Measurements from ENCODE around the gene RBP3. TPM values are rescaled to one million over a fixed set of nuclear protein-coding genes. Genes with fewer than 3 reads are reported as not detected.

RBP3 gene
- total RNA-seq, 1 experiment from 2014 or later = not detected

- ChIA-PET POLR2A (no interaction called here), RAD21 (ENCODE audit: low non-redundant PET in 1 of 2, low total read pairs in 2 of 2, uncharacterized antibody in 2 of 2, unreplicated experiment in 2 of 2) (no interaction called here), CTCF (interaction anchor here (2.1 kb wide), 1 partner anchor 19 kb away, joined by 6 read pairs; no protein-coding TSS in a partner anchor)
- ATAC-seq (no peak), DNase-seq (ENCODE audit: low read depth, low spot score) (no peak)
- no peaks in the 10 kb centered on the region for H3K27me3 ChIP-seq (ENCODE audit: insufficient read depth, low read length)
- no peaks in the 10 kb centered on the region for H4K20me1 ChIP-seq (ENCODE audit: insufficient read depth)
- no peaks in the 10 kb centered on the region for H3K36me3 ChIP-seq (ENCODE audit: control insufficient read depth in 1 of 2, insufficient read depth in 2 of 2, low read length in 2 of 2)
- H3K4me3 ChIP-seq (replicated peaks in 1 of 2; ENCODE audit: low read depth in 1 of 2, low read length in 2 of 2) = no peak overlapping the region
- H3K9me2 ChIP-seq (ENCODE audit: insufficient read depth) = no peaks in the 10 kb centered on the region
- TF ChIP-seq CEBPB (IDR thresholded peaks at IDR 0.05; ENCODE audit: low read depth) (no peak), SP1 (IDR thresholded peaks at IDR 0.05; ENCODE audit: low read depth) (no peak), POLR2AphosphoS5 (IDR thresholded peaks at IDR 0.05; ENCODE audit: low read depth, low read length) (no peak), ATF3 (IDR thresholded peaks at IDR 0.05) (no peak), JUND (IDR thresholded peaks at IDR 0.05) (no peak), SRF (IDR thresholded peaks at IDR 0.05; ENCODE audit: low read depth) (no peak), MAX (IDR thresholded peaks at IDR 0.05) (no peak), EZH2phosphoT487 (IDR thresholded peaks at IDR 0.05; ENCODE audit: borderline replicate concordance) (no peak), FOSL1 (IDR thresholded peaks at IDR 0.05; ENCODE audit: low read depth) (no peak)
- H3K4me1 ChIP-seq (ENCODE audit: control insufficient read depth in 1 of 2, insufficient read depth in 2 of 2, low read length in 2 of 2) = peaks cover 4 to 13% of the 10 kb centered on the region in 2 experiments; a peak in 2 of 4 replicates
- intact Hi-C loops (cut with micrococcal nuclease) = no loop called here
- no peak overlapping the region for H3K9ac ChIP-seq (ENCODE audit: low read length)
- no peaks in the 10 kb centered on the region for H3K79me2 ChIP-seq (ENCODE audit: insufficient read depth, low read length)
- no peak overlapping the region for H3K27ac ChIP-seq (ENCODE audit: low read depth, low read length)
- H3K9me3 ChIP-seq (ENCODE audit: control insufficient read depth in 1 of 2, insufficient read depth in 1 of 2, low read depth in 1 of 2, low read length in 2 of 2) = no peaks in the 10 kb centered on the region
- no peak overlapping the region for H2AFZ ChIP-seq (ENCODE audit: low read depth, low read length, poor library complexity, severe bottlenecking)
- BruUV-seq (replicated peaks) = no TSS peak
- H3K4me2 ChIP-seq (ENCODE audit: low read length) = no peak overlapping the region
Measured at GRCh38 chr10:47321521-47322195, 26.5 kb upstream of the RBP3 start.

GRCh38 chr10:47322300-47323061 is 25.7 kb upstream of the RBP3 start, which contains the start of gene GDF2:
GDF2 (plus strand) TSS chr10:47322454; CDS start chr10:47322669, 215 bp downstream.
- BruUV-seq (replicated peaks) = no TSS peak
- TF ChIP-seq POLR2AphosphoS5 (IDR thresholded peaks at IDR 0.05; ENCODE audit: low read depth, low read length) = no peak
- no peak for TF ChIP-seq EGR1 (IDR thresholded peaks at IDR 0.05; ENCODE audit: low read depth)
- TF ChIP-seq ZBTB33 (IDR thresholded peaks at IDR 0.05; ENCODE audit: extremely low read depth, insufficient replicate concordance, low read length) = no peak
- TF ChIP-seq ELF1 (IDR thresholded peaks at IDR 0.05; ENCODE audit: borderline replicate concordance, low read depth) = no peak
- TF ChIP-seq YY1 (IDR thresholded peaks at IDR 0.05; ENCODE audit: extremely low read depth, insufficient replicate concordance, low read depth, low read length) = no peak
- TF ChIP-seq SIN3A (IDR thresholded peaks at IDR 0.05; ENCODE audit: low read depth) = no peak
- TF ChIP-seq CBX3 (IDR thresholded peaks at IDR 0.05; ENCODE audit: low read depth) = no peak
- no peak for TF ChIP-seq ZFX (IDR thresholded peaks at IDR 0.05)
- no peak for TF ChIP-seq RAD21 (IDR thresholded peaks at IDR 0.05; ENCODE audit: low read depth)
- TF ChIP-seq JUND (IDR thresholded peaks at IDR 0.05) = no peak
- no peak for TF ChIP-seq EZH2 (IDR thresholded peaks at IDR 0.05)
- TF ChIP-seq MAX (IDR thresholded peaks at IDR 0.05) = no peak
- TF ChIP-seq CEBPB (IDR thresholded peaks at IDR 0.05; ENCODE audit: low read depth) = no peak
- TF ChIP-seq SP1 (IDR thresholded peaks at IDR 0.05; ENCODE audit: low read depth) = no peak
- TF ChIP-seq EZH2phosphoT487 (IDR thresholded peaks at IDR 0.05; ENCODE audit: borderline replicate concordance) = no peak

More at GRCh38 chr10:47322300-47323061, 25.7 kb upstream of the RBP3 start, which contains the start of gene GDF2:
- H4K20me1 ChIP-seq (ENCODE audit: insufficient read depth) = no peaks in the 10 kb centered on the region
- no peak within 1 kb of the TSS for H3K27ac ChIP-seq (ENCODE audit: low read depth, low read length)
- H3K9me2 ChIP-seq (ENCODE audit: insufficient read depth) = no peaks in the 10 kb centered on the region
- intact Hi-C loops (cut with micrococcal nuclease) = no loop called here
- no peak within 1 kb of the TSS for H3K9ac ChIP-seq (ENCODE audit: low read length)
- no peaks in the 10 kb centered on the region for H3K36me3 ChIP-seq (ENCODE audit: control insufficient read depth in 1 of 2, insufficient read depth in 2 of 2, low read length in 2 of 2)
- H3K27me3 ChIP-seq (ENCODE audit: insufficient read depth, low read length) = no peaks in the 10 kb centered on the region
- H3K4me3 ChIP-seq (replicated peaks in 1 of 2; ENCODE audit: low read depth in 1 of 2, low read length in 2 of 2) = no peak within 1 kb of the TSS
- H3K79me2 ChIP-seq (ENCODE audit: insufficient read depth, low read length) = no peaks in the 10 kb centered on the region
- ChIA-PET RAD21 (ENCODE audit: low non-redundant PET in 1 of 2, low total read pairs in 2 of 2, uncharacterized antibody in 2 of 2, unreplicated experiment in 2 of 2) (no interaction called here), POLR2A (no interaction called here), CTCF (interaction anchor here (2.1 kb wide), 1 partner anchor 18 kb away, joined by 6 read pairs; no protein-coding TSS in a partner anchor)
- ATAC-seq = no peak
- no peak for DNase-seq (ENCODE audit: low read depth, low spot score)
- H3K4me2 ChIP-seq (ENCODE audit: low read length) = no peak within 1 kb of the TSS
- no peaks in the 10 kb centered on the region for H3K9me3 ChIP-seq (ENCODE audit: control insufficient read depth in 1 of 2, insufficient read depth in 1 of 2, low read depth in 1 of 2, low read length in 2 of 2)
- H3K4me1 ChIP-seq (ENCODE audit: control insufficient read depth in 1 of 2, insufficient read depth in 2 of 2, low read length in 2 of 2) = peaks cover 4 to 13% of the 10 kb centered on the region in 2 experiments; a peak in 2 of 4 replicates
- no peak within 1 kb of the TSS for H2AFZ ChIP-seq (ENCODE audit: low read depth, low read length, poor library complexity, severe bottlenecking)
